SK-N-MC (cell line): Measurements from ENCODE around the gene TRPM4.
"Not testable (repeated sequence)": the region's sequence is repeated elsewhere in the genome, so short reads cannot be mapped to it uniquely, and the experiment has no call there.

Experiments
- EZH2 ChIP-seq: fragments of 200-600 bp; sonication (generic); IDR thresholded peaks from one replicate; pipeline ENCODE4 v1.6.1; 2017; ENCODE audit warnings: antibody characterized with exemption
- POLR2AphosphoS5 ChIP-seq: IDR thresholded peaks from 2 replicates; pipeline ENCODE4 v1.6.1; 2012; ENCODE audit warnings: mild to moderate bottlenecking, low read depth, low read length, borderline replicate concordance

DNA sequence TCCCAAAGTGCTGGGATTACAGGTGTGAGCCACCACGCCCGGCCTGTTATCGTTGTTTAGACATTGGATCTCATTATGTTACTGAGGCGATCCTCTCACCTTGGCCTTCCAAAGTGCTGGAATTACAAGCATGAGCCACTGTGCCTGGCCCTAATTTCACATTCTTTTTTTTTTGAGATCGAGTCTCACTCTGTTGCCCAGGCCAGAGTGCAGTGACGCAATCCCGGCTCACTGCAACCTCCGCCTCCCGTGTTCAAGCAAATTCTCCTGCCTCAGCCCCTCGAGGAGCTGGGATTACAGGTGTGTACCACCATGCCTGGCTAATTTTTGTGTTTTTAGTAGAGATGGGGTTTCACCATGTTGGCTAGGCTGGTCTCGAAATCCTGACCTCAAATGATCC lies 34.3 kb upstream of the TRPM4 start:
- not testable (repeated sequence) for TF ChIP-seq POLR2AphosphoS5, EZH2
